ENCODE measurements around the gene EVI5L.
A peak's percentile ranks its signal among the peaks of the same experiment; 100 is the strongest.

The EVI5L gene

GRCh38 chr19:7903244-7904073, 73.4 kb downstream of the EVI5L start, which contains the start of gene MAP2K7:
Gene MAP2K7 (plus strand): TSS chr19:7903877. CDS start chr19:7903945, 68 bp downstream.
- DNase-seq, result peak; percentile 99

GRCh38 chr19:7904074-7905020, 74.3 kb downstream of the EVI5L start:
- DNase-seq, result no peak

GRCh38 chr19:7905268-7905667, 75.2 kb downstream of the EVI5L start:
- no peak for DNase-seq

- no peak for DNase-seq
Measured at GRCh38 chr19:7905859-7906258, 75.8 kb downstream of the EVI5L start.

GRCh38 chr19:7907122-7907521, 77.1 kb downstream of the EVI5L start:
- no peak for DNase-seq

- DNase-seq, result no peak
Measured at GRCh38 chr19:7907544-7907943, 77.5 kb downstream of the EVI5L start.

GRCh38 chr19:7908078-7908699, 78.2 kb downstream of the EVI5L start:
- no peak for DNase-seq

GRCh38 chr19:7908742-7909461, 78.9 kb downstream of the EVI5L start:
- no peak for DNase-seq

- DNase-seq, result no peak
Measured at GRCh38 chr19:7909471-7910067, 79.6 kb downstream of the EVI5L start.

GRCh38 chr19:7910321-7911161, 80.5 kb downstream of the EVI5L start:
- DNase-seq, result no peak

- DNase-seq, result no peak
Measured at GRCh38 chr19:7911508-7912143, 81.6 kb downstream of the EVI5L start.

GRCh38 chr19:7912144-7912696, 82.2 kb downstream of the EVI5L start:
- DNase-seq, result no peak

GRCh38 chr19:7912697-7913564, 82.9 kb downstream of the EVI5L start:
- no peak for DNase-seq

GRCh38 chr19:7913652-7914051, 83.6 kb downstream of the EVI5L start:
- DNase-seq, result no peak

- no peak for DNase-seq
Measured at GRCh38 chr19:7914099-7914498, 84.1 kb downstream of the EVI5L start.

All from NCI-H345 (cell line).